CD4-positive, alpha-beta T cell treated with Interleukin-21 for 1 hour (primary cell): ENCODE data around the gene SH3BP2.

ENCODE experiments used
- DNase-seq: peaks from one replicate; pipeline ENCODE4 v3.0.0-alpha.2; 2020

Gene SH3BP2

DNA sequence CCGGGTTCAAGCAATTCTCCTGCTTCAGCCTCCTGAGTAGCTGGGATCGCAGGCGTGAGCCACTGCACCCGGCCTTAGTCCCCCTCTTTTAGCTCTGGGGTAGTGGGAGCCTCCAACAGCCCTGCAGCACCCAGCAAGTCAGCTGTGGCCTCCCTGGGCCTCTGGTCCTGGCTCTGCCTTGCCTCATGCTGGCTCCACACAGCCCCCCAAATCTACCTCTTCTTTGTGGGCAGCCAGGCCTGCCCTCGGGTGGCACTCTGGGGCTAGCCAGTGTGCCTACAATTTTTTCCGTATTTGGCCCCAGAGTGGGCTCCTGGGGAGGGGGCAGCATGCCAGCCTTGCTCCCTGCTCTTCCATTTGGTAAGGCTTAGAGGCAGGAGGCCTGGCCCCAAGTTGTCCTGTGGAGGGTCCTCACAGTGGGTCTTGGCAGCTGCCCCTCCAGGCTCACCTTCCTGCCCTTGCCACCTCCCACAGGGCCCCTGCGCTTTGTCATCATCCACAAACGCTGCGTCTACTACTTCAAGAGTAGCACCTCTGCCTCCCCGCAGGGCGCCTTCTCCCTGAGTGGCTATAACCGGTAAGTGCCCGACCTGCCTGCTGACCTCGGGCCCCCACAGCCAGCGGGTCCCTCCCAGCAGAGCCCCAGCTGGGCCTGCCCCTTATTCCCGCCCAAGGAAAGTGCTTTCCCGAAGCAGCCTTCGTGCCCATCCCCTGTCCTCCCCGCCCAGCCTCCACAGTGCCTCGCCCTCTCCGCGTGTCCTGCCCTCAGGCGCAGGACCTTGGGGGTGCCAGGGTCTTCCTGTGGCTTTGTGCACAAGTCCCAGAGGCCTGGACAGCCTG lies 29.8 kb downstream of the SH3BP2 start:
- no peak for DNase-seq

DNA sequence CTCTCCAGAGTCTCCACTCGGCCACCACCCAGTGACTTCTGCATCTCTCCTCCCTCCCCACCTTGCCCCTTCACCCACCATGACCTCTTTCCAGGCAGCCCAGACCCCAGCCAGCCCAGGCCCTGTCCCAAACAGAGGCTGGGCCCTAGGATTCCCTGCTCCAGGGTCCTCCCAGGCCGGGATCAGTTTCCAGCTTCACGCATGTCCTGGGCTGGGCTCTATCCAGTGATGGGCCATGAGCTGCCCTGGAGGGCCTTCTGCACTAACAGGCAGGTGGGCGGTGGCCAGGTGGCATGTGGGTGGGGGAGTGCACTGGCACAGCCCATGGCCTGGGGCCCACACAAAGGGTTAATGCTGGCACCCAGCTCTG lies 30.4 kb downstream of the SH3BP2 start:
- no peak for DNase-seq

DNA sequence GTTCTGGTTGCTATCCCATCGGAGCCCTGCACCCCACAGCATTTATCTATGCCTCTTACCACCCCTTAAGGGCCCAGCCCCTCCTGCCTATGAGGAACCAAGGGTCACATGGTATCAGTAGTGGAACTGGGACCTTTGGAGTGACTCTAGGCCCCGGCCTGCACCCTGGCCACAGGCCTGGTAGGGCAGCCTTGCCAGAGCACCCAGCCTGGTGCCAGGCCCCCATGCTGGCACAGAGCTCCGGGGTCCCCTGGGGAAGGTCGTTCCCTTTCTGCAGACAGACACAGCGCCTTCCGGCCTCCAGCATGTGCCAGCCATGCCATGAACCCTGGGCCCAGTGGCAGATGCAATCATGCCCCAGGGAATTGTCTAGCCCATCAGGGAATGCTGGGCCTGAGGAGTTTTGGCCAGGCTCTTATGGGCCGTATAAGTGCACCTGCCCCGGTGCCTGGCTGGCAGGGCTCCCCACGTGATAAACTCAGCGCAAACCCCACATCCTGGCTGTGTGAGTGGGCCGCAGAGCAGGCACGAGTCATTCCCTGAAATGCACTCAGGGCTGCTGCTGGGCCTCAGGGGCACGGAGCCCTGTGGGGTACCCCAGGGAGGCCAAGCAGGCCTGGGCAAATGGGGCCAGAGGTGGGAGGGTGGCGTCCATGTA lies 30.9 kb downstream of the SH3BP2 start:
- no peak for DNase-seq

DNA sequence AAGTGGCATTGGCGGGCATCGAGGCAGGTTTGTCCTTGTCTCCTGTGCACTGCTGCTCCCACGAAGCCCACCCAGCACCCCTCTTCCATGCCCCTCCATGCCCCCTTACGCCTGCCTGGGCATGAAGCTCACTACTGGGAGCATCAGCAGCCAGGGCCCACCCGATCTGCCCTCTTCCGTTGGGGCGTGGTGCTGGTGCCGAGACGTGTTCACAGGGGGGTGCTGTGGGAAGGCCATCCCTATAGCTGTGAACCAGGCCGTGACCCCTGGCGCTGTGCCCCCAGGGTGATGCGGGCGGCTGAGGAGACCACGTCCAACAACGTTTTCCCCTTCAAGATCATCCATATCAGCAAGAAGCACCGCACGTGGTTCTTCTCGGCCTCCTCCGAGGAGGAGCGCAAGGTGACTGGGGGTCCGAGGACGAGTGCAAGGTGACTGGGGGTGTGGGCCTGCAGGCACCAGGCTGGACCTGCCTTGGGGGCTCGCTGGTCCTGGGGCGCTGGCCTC lies 31.5 kb downstream of the SH3BP2 start:
- DNase-seq: no peak

DNA sequence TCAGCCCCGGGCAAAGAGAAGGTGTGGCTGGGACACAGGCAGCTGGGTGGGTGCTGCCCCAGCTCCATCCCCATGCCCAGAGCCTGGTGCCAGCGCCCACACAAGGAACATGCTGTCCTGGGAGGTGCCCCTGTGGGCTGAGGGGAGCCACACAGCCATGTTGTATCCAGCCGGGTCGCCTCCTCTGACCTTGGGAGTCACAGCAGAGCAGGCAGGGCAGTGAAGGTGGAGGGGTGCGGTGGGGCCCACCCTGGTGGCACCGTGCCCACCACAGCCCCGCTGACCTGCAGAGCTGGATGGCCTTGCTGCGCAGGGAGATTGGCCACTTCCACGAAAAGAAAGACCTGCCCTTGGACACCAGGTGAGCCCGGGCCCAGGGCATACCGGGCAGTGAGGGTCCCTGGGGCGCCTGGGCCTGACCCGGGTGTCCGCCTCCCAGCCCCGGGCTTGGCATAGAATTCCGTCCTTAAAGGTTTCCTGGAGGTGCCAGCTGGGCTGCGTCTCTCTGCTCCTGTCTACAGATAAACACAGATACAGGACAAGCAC lies 32.0 kb downstream of the SH3BP2 start:
- DNase-seq: no peak

DNA sequence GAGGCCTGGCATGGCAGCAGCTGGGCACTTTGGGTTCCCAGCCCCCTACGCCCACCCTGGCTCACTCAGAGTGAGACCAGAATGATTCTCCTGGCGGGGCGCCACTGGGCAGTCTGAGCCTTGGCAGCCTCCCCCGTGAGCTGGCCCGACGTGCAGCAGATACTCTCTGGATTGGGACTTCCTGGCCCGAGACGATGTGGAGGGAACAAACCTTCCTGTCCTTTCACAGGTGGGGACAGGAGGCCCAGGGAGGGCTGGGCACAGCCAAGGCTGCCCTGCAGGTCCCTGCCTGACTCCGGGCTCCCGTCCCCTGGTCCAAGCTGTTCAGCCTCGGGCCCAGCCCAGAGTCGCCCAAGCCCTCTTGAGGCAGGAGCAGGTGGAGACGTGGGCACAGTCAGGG lies 32.9 kb downstream of the SH3BP2 start:
- DNase-seq: no peak

DNA sequence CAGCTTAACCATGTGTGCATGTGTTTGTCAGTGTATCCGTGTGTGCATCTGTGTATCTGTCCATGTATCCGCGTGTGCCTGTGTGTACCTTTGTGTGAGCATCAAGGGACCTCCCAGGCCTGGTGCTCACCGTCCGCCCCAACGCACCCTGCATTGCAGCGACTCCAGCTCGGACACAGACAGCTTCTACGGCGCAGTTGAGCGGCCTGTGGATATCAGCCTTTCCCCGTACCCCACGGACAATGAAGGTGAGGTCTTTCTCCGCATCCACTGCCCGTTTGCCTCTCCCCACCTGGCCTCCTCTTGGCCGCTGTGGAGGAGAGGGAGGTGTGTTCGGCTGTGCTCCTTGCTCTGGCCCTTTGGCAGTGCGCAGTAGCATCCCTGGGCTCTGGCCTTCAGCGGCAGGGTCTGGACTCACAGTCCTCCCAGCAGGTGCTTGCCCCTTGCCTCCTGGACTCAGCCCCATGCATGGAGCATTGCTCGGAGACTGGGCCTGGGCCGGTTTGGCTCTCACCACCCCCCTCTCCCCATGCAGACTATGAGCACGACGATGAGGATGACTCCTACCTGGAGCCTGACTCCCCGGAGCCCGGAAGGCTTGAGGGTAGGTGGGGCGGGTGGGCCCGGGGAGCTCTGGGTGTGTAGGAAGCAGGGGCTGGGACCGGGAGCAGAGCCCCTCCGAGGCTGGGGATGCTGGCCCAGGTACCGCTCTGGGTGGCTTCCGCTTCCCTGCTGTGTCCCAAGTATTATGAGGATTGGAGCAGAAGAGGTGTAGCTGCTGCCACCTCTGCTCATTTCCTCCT lies 34.4 kb downstream of the SH3BP2 start:
- DNase-seq: no peak

DNA sequence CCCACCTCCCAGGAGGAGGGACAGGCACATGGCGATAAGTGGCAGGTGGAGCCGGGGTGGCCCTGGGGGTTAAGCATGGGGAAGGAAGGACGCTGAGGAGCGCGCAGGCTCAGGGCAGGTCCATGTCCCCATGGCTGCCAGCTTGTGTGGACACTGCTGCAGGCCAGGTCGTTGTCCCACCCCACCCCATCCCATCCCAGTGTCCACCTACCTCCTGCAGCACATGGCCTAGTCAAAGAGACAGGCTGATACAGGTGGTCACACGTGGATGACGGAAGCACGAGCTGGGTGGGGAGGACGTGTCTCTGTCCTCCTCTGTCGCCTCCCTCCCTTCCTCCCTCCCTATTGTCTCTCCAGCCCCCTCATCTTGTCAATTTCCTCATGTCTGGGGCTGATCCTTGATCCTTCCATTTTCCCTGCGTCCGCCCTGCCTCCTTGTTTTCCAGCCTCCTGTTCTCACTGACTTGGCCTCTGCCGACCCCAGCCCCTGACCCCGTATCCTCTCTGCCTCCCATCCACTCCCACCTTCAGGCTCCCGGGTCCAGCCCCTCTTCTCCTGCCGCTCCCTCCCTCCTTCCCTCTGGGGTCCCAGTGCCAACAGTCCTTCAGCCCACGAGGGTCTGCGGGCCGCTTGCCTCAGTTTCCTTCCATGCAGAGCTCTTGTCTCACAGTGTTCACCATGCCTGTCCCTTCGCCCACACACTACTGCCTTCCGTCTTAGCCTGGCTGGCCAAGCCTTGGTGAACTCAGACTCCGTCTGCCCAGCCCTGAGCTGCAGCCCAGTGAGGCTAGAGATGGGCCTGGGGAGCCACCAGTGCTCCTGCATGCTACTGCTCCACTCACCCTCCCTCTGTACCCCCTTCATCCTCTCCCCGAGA lies 35.2 kb downstream of the SH3BP2 start:
- no peak for DNase-seq

DNA sequence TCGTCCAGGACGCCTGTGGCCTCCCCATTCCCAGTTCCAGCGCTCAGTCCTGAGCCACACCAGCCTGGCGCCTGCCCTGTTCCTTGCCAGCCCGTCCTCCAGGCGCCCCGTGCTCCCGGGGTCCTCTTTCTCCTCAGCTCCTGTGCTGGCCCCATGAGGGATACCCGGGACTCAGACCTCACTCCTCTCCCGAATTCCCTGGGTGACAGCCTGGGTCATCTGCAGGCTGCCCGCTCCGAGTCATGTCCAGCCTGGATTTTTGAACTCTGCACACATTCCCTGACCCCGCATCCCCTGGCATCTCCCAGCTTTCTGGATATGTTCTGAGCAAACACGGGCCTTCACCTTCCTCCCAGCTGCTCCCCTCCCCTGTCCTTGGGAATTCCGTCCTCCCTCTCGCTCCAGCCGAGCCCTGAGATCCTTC lies 35.9 kb downstream of the SH3BP2 start:
- DNase-seq: no peak

DNA sequence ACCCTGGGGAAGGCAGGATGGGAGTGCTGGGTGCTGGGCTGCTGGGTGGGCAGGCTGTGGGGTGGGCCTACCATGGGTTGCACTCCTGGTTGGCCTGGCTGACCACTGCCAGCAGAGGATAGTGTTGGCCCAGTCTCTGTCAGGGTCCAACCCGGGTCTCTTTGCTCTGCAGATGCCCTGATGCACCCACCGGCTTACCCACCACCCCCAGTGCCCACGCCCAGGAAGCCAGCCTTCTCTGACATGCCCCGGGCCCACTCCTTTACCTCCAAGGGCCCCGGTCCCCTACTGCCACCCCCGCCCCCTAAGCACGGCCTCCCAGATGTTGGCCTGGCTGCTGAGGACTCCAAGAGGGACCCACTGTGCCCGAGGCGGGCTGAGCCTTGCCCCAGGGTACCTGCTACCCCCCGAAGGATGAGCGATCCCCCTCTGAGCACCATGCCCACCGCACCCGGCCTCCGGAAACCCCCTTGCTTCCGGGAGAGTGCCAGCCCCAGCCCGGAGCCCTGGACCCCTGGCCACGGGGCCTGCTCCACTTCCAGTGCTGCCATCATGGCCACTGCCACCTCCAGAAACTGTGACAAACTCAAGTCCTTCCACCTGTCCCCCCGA lies 36.5 kb downstream of the SH3BP2 start:
- DNase-seq: no peak

DNA sequence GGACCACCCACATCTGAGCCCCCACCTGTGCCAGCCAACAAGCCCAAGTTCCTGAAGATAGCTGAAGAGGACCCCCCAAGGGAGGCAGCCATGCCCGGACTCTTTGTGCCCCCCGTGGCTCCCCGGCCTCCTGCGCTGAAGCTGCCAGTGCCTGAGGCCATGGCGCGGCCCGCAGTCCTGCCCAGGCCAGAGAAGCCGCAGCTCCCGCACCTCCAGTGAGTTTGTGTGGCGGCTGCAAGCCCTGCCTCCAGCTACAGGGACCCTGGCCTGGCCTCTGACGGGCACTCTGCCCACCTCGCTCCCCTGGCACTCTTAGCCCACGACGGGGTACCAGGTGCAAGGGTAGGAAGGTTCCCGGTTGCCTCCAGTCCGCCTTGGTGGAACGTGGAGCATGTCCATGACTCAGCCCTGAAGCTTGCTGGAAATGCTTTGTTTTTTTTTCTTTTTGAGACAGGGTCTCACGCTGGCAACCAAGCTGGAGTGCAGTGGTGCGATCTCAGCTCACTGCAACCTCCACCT lies 37.1 kb downstream of the SH3BP2 start:
- DNase-seq: no peak

DNA sequence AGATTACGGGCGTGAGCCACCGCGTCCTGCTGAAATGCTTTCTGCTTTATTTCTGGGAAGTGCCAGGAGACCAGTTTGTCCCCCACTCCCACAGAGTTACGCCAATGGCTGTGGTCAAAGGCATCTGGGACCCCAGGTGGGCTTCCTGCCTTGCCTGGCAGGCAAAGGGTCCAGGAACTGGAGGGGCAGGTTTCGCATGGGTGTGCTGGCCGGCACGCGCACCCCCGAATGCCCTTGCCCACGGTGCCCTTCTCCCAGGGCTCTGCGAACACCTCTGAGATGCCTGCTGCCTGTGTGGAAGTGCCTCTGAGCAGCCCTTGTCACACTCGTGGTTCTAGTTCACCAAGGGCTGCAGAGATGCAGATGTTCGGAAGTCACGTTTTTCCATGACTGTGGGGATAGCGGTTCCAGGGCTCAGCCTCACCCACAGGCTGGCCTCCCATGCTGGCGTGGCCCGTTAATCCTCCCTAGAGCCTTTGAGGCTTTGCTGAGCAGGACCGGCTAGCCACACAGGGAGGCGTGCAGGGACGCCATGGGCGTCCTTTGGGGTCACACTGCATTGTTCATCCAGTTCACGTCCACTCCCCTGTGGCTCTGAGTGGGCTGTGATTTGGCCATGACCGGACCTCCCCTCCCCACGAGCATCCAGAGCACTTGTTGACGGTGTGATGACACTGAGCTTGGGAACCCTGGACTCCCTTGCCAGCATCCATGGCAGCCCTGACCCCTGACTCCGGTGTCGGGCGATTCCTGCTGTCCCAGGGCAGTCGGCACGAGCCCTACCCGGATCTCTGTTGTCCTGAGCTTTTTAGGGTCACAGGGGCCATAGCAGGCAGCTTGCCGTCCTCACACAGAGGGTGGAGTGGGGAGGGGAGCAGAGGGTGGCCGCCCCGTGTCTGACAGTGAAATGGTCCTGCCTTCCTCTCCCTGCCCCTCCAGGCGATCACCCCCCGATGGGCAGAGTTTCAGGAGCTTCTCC lies 38.0 kb downstream of the SH3BP2 start:
- no peak for DNase-seq

DNA sequence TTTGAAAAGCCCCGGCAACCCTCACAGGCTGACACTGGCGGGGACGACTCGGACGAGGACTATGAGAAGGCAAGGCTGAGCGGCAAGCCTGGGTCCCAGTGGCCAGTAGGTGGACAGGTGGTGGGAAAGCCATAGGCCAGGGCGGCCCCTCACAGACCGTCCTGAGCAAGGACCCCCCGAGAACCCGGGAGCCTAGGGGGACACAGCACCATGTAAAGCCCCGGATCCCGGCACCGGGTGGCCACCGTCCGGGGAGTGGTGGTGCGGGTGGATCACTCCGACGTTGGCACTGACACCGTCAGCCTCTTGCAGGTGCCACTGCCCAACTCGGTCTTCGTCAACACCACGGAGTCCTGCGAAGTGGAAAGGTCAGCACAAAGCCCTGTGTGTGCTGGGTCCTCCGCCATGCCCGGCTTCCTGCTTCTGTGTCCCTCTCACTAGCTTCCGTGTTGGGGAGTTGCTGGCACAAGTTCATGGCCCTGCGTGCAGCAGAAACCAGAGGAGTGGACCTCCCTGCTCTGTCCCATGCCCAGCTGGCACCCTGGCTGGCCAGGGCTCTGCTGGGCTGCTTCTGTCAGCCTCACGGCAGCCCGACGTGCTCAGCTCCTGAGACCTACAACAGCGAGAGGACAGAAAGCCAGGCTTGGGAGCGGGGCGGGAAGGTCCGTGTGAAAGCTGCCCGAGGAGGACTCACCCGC lies 38.9 kb downstream of the SH3BP2 start:
- no peak for DNase-seq

DNA sequence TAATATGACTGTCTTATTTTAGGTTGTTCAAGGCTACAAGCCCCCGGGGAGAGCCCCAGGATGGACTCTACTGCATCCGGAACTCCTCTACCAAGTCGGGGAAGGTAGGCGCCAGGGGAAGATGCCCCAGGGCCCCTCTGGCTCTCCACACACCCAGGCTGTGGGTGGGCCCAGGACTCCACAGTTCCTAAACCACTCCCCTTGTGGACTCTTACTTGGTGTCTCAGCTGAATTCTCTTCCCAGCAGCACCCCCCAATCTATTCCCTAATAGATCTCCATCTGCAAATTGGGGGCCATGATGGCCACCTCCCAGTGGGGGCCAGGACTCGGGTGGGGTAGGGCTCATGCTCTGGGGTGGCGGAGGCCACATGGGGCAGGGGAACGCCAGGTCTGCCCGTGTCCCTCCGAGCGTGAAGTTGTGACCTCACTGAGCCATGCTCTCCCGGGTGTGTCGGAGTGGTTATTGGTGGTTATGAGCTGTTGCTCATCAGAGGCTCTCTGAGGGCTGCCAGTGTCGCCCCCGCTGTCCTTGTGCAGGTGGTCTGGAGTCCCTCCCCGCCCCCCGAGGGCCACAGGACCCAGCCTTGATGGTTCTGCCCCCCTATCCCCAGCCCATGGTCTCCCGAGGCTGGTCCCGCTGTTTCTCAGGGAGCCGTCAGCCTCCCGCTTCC lies 39.6 kb downstream of the SH3BP2 start:
- no peak for DNase-seq

DNA sequence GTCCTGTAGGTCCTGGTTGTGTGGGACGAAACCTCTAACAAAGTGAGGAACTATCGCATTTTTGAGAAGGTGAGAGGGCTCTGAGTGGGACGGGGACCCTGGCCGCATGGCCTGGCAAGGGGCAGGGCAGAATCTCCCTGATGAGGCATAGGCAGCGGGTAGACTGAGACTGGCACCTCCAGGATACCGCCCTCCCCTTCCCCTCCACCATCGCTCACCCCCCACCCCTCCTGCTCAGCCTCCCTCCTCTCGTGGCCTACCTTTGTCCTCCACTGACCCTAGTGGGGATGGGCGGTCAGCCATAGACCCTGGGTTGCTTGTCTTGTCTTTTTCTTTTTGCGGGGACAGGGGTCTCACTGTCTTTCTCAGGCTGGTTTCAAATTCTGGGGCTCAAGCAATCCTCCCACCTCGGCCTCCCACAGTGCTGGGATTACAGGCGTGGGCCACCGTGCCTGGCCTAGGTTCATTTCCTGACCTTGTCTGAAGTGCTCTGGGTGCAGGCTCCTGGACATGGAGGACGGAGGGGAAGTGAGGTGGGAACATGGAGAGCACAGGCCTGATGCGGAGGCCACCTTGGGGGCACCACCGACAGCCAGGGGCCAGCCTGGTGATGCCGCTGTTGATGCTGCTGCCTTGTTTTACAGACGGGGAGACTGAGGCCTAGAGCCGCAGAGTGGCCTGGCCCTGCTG lies 40.2 kb downstream of the SH3BP2 start:
- no peak for DNase-seq

DNA sequence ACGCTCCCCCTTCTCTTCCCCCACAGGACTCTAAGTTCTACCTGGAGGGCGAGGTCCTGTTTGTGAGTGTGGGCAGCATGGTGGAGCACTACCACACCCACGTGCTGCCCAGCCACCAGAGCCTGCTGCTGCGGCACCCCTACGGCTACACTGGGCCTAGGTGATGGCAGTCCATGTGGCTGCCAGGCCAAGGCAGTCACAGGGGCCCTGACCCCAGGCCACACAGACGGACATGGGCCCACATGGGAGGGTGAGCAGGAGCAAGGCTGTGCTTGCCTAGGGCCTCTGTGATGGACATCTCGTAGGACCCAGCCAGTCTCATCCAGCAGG lies 40.8 kb downstream of the SH3BP2 start:
- no peak for DNase-seq

DNA sequence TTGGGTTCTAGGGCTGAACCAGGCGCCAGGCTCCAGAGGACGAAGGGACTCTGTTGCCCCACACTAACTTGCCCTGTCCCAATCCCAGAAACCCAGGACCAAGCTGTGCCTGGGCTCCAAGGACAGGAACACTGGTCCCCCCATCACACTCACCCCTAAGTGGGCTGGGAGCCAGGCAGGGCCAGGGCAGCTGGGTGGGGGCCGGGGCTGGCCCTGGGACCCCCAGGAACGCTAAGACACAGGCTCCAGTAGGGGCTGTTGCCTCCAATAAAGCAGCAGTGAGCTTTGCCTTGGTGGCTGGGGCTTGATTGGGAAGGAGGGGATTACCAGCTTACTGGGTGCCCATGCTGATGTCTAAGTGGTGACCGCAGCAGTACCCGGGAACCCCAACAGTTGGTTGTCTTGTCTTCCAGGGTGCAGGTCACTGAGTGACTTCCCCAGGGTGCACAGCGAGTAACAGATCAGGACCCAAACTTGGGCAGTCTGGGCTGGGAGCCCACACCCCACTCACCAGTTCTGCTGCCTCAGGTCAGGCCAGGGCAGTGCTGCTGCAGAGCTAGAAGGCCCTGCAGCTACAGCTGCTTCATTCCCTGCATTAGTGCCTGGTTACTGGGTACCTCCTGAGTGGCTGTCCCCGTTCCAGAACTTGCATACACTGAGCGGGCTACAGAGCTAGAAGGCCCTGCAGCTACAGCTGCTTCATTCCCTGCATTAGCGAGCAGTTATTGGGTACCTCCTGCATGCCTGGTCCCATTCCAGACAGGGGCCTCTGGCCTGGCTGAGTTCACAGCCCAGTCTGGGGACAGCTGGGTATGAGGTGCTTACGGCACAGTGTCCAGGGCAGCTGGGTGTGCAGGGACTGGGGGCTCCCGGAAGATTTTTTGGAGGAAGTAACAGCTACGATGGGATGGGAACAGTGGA lies 41.4 kb downstream of the SH3BP2 start:
- DNase-seq: no peak
